Measurements from ENCODE around the gene USP21. TPM values are rescaled to one million over a fixed set of nuclear protein-coding genes. Genes with fewer than 3 reads are reported as not detected.

Gene USP21
- total RNA-seq, 4 donors from 2014 or later: 11.6 to 52.8 (median 39.0) TPM

DNA sequence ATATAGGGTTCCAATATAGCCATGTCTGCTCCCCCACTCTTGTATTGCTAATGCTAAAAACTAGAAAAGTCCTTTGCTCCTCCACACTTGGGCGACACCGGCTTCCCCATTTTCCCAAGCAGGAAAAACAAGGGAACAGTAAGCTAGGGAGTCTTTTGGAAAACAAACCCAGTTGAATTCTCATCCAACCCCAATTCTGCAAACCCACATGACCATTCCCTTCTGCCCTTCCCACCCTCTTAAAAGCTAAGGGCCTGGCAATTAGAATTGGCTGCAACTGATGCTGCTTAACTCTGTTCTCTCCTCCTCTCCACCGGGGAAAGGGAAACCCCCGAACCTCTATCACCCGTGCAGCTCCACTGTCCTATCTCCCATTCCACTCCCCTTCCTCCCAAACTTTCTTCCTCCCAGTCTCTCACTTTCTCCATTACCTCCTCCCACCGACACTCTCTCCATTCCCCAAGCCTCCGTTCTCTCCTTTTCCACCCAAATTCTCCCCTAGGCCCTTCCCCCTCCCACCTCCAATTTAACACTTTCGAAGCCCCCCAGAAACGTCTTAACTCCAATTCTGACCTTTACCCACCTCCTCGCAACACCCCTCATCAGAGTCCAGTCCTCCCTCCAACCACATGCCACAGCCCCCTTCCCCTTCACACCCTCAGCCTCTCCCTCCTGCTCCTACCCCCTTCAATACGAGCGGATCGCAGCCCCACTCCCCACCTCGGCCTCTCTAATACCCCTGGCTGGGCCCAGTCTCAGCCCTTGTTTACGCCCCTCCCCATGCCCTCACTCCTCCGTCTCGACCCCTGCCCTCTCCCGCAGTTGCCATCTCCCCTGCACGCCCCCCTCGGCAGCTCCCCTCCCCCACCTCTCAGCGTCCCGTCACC is 27.5 kb upstream of the USP21 start:
- no peak for TF ChIP-seq POLR2A (IDR thresholded peaks at IDR 0.05)
- TF ChIP-seq, protein P1, sequence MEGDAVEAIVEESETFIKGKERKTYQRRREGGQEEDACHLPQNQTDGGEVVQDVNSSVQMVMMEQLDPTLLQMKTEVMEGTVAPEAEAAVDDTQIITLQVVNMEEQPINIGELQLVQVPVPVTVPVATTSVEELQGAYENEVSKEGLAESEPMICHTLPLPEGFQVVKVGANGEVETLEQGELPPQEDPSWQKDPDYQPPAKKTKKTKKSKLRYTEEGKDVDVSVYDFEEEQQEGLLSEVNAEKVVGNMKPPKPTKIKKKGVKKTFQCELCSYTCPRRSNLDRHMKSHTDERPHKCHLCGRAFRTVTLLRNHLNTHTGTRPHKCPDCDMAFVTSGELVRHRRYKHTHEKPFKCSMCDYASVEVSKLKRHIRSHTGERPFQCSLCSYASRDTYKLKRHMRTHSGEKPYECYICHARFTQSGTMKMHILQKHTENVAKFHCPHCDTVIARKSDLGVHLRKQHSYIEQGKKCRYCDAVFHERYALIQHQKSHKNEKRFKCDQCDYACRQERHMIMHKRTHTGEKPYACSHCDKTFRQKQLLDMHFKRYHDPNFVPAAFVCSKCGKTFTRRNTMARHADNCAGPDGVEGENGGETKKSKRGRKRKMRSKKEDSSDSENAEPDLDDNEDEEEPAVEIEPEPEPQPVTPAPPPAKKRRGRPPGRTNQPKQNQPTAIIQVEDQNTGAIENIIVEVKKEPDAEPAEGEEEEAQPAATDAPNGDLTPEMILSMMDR (IDR thresholded peaks at IDR 0.05): no peak
- no peak for DNase-seq
- H3K4me3 ChIP-seq: peak overlapping the region; percentile 72 to 98 (median 82)
- H3K4me1 ChIP-seq: peaks cover 0 to 24% (median 10%) of the 10 kb centered on the region in 4 donors
- H3K27ac ChIP-seq: peak overlapping the region; percentile 91 to 96 (median 94)
- peaks cover 0 to 27% (median 0%) of the 10 kb centered on the region in 3 donors for H3K36me3 ChIP-seq
- no peaks in the 10 kb centered on the region for H3K9me3 ChIP-seq
- no peaks in the 10 kb centered on the region for H3K27me3 ChIP-seq

- Histone ChIP-seq H3K27ac (peak within 1 kb of the TSS; percentile 91 to 96 (median 94)), H3K4me1 (peaks cover 0 to 24% (median 10%) of the 10 kb centered on the region in 4 donors), H3K9me3 (no peaks in the 10 kb centered on the region), H3K36me3 (peaks cover 0 to 20% (median 0%) of the 10 kb centered on the region in 3 donors), H3K4me3 (peak within 1 kb of the TSS; percentile 72 to 98 (median 82)), H3K27me3 (no peaks in the 10 kb centered on the region)
- TF ChIP-seq POLR2A (IDR thresholded peaks at IDR 0.05): peak; percentile 39 to 48
- TF ChIP-seq, protein P1 (IDR thresholded peaks at IDR 0.05): peak in 2 of 6 experiments; percentile 3 to 4
- peak; percentile 91 to 97 (median 93) for DNase-seq
These were observed 26.7 kb upstream of the USP21 start, which contains the start of gene DEDD for GRCh38 chr1:161132410-161133219. DEDD (minus strand) TSS chr1:161132667; CDS start chr1:161124462, 8,205 bp downstream.

DNA sequence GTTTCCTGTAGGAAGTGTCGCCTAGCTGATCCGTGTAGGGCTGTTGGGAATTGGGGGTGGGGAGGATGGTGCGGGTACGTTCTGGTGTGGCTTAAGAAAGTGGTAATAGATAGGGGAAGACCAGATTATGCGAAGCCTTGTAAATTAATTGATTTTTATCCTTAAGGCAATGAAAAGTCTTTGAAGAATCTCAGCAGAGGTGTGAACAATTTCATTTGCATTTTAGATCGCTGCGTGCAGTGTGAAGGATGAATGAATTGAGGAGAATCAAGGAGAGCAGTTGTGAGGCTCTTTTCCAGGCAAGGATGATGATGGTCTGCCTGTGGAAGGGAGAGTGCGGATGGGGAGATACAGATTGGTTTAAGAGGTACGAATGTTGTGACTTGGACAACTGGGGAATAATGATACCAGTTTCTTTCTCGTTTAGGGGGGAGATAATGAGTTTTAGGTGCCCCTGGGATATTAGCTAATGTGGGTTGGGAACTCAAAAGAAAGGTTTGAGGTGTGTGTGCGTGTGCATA is 26.0 kb upstream of the USP21 start:
- DNase-seq: no peak
- Histone ChIP-seq H3K4me1 (peaks cover 0 to 24% (median 10%) of the 10 kb centered on the region in 4 donors), H3K9me3 (no peaks in the 10 kb centered on the region), H3K27ac (peak overlapping the region; percentile 91 to 96 (median 94)), H3K4me3 (peak overlapping the region; percentile 72 to 98 (median 82)), H3K36me3 (peaks cover 0 to 13% (median 0%) of the 10 kb centered on the region in 3 donors), H3K27me3 (no peaks in the 10 kb centered on the region)
- TF ChIP-seq, protein P1 (IDR thresholded peaks at IDR 0.05): peak in 1 of 6 experiments; percentile 2
- no peak for TF ChIP-seq POLR2A (IDR thresholded peaks at IDR 0.05)

GRCh38 chr1:161137881-161138280 is 21.4 kb upstream of the USP21 start:
- peaks cover 0 to 9% (median 5%) of the 10 kb centered on the region in 4 donors for H3K4me1 ChIP-seq
- no peak overlapping the region for H3K4me3 ChIP-seq
- no peak for DNase-seq
- no peaks in the 10 kb centered on the region for H3K9me3 ChIP-seq
- H3K27ac ChIP-seq: no peak overlapping the region
- TF ChIP-seq, protein P1 (IDR thresholded peaks at IDR 0.05): no peak
- TF ChIP-seq POLR2A (IDR thresholded peaks at IDR 0.05): no peak
- no peaks in the 10 kb centered on the region for H3K27me3 ChIP-seq
- no peaks in the 10 kb centered on the region for H3K36me3 ChIP-seq

- Histone ChIP-seq H3K4me1 (peaks cover 0 to 9% (median 5%) of the 10 kb centered on the region in 4 donors), H3K27ac (no peak overlapping the region), H3K27me3 (no peaks in the 10 kb centered on the region), H3K36me3 (no peaks in the 10 kb centered on the region), H3K9me3 (no peaks in the 10 kb centered on the region), H3K4me3 (no peak overlapping the region)
- TF ChIP-seq, protein P1 (IDR thresholded peaks at IDR 0.05): no peak
- TF ChIP-seq POLR2A (IDR thresholded peaks at IDR 0.05): no peak
- DNase-seq: no peak
These were observed 20.9 kb upstream of the USP21 start for GRCh38 chr1:161138431-161138830.

All from Peyer's patch (tissue), 4 donors.